ENCODE results near the gene SLC6A13.
"Not testable (repeated sequence)": the region's sequence is repeated elsewhere in the genome, so short reads cannot be mapped to it uniquely, and the experiment has no call there.

SLC6A13 gene

DNA sequence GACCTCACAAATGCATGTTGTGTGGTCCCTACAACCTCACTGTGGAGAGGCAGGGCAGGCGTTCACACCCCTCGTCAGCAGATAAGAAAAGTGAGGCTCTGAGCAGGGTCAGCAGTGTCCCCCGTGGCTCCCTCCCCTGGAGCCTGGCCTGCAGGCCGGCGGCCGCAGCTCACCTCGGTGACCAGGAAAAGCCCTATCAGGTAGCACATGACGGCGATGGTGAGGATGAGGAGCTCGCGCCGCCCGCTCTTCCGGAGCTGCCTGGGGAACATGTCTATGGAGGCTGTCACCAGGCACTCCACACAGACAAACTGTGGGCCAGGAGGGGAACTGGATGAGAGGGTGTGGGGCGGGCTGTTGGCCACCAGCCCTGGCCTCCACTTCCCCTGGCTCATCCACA lies 66.7 kb downstream of the SLC6A13 start:
- DNase-seq, result no peak

DNA sequence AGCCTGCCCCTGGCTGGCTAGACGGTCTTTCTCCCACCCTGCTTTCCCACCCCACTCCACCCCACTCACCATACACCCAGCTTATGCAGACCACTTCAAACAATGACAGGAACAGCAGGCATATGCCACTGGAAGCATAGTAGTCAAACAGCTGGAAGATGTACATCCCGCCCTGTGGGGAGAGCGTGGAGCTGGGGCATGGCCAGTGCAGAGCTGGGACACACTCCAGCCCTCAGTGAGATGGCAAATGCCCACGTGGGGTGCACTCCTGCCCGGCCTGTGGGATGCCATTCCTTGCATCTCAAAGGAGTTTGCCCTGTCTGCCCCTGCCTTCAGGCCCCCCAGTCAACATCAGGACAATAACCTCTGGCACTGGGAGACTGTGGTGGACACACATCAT lies 67.5 kb downstream of the SLC6A13 start:
- DNase-seq, result no peak

DNA sequence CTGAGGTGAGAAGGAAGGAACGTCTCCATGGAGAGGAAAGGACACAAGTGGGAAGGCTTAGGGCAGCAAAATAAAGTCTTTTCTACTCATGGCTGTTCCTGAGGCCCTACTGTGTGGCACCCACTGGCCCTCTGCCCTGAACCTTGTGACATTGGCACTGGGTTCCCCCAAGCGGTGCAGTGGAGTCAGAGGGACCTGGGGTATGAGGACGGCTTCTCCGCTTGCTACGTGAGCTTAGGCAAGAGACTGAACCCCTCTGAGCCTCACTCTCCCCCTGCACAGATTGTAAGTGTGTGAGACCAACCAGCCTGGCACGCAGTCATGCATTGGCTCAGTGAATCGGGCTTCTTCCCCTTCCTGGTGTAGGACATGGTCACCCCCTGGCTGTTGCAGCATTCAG lies 68.4 kb downstream of the SLC6A13 start:
- DNase-seq, result no peak

DNA sequence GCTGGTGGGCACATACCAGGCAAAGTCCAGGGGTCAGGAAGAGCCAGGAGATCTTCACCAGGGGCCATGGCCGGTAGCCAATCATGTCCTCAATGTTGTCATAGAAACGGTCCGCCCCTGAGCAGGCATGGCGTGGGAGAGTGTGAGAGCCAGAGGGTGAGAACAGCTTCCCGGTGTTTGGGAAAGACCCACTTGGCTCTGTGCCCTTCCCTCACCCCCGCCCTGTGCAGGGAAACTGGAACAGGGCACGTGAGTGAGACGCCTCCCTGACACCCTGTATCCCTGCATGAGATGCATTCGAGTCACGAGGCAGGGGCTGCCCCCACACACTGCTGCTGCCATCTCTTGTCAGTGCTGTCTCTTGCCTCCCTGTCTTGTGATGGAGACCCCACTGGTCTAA lies 69.4 kb downstream of the SLC6A13 start:
- no peak for DNase-seq

DNA sequence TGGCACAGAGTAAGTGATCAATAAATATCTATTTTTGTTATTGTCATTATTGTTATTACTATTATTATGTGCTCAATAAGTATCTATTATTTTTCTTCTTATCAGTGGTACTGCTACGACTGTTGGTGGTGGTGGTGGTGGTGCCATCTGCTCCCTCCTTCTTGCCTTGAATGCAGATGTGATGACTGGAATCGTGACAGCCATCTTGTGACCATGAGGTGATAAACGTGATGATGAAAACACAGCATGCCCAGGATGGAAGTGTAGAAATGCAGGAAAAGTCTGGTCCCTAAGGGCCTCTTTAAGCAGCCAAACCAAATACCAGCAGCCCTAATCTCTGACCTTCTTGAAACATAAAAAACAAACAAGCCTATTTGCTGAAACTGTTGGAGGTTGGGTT lies 71.1 kb downstream of the SLC6A13 start:
- DNase-seq, result no peak

DNA sequence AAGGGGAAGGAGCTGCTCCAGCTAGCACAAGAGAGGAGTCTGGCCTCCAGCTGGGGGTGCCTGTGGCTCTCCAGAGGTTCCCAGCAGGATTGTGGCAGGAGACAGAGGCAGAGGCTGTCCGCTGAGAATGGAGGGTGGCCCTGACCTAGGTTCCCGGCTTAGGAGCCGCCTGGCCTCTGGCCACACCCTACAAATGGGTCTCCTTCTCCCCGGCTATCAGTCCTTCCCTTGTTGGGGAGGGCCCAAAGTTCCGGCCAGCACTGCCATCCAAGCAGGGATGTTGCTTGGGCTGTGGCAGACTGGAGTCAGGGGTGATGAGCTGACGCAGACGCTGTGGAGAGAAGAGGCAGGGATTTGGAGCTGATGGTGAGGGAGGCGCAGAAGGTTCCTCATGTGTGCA lies 71.8 kb downstream of the SLC6A13 start:
- DNase-seq, result no peak

DNA sequence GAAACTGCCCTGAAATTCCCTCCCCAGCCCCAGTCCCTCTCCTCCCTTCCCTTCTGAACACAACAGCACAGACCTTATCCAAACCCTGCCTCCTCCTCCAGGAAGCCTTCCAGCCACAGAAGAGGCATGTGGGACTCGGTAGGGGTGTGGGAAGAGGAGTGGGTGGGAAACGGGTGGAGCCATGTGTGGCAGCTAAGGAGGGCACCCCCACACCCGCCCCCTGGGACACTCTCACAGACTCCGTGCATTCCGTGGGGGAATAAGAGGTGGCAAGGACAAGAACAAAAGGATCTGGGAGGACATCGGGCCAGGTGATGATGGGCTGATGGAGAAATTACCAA lies 73.0 kb downstream of the SLC6A13 start:
- DNase-seq, result no peak

DNA sequence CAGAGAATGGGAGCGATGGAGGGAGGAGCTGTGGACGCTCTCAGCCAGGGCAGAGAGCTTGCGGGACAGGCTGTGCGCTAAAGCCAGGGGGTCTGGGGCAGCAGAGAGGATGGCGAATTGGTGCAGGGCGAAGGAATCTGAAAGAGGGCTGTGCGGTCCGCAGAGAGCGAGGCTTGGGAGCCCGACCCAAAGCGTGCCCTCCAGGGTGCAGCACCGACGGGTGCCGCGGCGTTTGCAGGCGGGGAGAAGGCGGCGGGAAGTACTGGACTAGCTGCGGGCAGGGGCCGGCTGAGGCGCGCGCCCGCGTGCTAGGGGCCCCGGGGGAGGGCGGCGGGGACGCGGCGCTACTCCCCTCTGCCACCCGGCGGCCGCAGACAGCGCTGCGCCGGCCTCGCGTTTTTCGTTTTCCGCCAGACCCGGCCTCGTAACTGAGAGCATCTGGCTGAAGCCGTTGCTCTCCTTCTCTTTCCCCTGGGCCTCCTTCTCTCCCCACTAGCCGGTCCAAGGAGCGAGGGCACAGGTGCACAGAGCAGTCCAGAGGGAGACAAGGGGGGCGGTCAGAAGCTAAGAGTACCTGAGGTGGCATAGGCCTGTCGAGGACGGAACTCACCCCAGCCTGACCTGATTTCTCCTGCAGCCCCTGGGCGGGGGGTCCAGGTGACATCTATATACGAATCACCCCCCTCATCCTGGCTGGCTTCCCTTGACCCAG lies 73.6 kb downstream of the SLC6A13 start:
- peak; percentile 19 to 49 for DNase-seq

DNA sequence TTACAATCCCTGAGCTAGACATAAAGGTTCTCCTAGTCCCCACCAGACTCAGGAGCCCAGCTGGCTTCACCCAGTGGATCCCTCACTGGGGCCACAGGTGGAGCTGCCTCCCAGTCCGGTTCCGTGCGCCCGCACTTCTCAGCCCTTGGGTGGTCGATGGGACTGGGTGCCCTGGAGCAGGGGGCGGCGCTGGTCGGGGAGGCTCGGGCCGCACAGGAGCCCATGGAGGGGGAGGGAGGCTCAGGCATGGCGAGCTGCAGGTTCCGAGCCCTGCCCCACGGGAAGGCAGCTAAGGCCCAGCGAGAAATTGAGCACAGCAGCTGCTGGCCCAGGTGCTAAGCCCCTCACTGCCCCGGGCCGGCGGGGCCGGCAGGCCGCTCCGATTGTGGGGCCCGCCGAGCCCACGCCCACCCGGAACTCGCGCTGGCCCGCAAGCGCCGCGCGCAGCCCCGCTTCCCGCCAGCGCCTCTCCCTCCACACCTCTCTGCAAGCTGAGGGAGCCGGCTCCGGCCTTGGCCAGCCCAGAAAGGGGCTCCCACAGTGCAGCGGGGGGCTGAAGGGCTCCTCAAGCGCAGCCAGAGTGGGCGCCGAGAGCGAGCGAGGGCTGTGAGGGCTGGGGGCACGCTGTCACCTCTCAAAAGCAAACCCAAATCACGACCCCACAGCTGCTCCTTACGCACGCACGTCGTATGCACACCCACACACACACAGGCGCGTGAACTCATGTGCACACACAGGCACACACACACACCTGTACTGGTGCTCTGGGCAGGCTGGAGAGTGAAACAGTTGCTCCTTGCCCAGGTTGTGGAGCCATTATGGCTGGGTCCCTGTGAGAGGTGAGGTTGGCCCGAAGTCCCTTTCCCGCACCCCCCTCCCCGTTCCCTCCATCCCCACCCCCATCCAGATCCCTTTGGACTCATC lies 74.4 kb downstream of the SLC6A13 start:
- not testable (repeated sequence) for DNase-seq

DNA sequence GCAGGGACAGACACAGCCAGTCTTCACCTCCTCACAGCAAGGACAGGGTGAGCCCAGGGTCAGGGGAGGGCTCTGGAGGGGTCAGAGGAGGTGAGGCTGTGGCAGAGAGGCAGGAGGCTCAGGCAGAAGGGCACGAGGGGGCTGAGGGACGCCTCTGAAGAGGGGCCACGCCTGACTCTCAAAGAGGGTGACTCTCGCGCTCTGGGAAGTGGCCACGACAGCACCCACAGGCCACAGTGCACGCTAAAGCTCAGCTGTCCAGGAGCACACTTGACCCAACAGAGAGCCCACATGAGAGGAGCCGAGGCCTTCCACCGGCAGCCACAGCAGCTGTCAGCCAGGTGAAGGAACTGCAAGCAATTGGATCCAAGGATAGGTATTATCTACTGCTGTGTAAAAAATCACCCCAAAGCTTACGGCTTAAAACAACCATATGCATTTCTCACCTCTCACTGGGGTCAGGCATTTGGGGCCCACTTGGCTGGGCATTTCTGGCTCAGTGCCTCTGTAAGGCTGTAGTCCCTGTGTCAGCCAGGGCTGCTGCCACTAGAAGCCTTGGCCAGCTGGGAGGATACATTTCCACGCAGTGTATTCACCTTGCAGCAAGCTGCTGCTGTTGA lies 76.5 kb downstream of the SLC6A13 start:
- no peak for DNase-seq

DNA sequence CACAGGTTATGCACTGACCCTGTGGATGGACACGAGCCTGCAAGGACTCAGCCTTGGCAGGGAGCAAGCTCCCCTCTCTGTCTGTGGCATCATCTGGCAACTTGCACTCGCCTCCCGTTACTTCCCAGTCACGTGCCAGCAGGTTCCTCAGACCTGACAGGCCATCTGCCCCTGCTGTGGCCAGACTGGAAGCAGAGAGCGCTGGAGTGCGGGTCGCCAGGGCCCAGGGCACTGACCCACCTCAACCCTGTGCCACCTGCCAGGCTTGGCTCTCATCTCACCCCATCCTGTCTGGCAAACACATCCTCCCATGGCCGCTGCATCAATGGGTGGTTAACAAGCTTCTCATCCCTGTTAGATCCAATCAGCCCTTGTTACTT lies 77.1 kb downstream of the SLC6A13 start:
- DNase-seq, result no peak

DNA sequence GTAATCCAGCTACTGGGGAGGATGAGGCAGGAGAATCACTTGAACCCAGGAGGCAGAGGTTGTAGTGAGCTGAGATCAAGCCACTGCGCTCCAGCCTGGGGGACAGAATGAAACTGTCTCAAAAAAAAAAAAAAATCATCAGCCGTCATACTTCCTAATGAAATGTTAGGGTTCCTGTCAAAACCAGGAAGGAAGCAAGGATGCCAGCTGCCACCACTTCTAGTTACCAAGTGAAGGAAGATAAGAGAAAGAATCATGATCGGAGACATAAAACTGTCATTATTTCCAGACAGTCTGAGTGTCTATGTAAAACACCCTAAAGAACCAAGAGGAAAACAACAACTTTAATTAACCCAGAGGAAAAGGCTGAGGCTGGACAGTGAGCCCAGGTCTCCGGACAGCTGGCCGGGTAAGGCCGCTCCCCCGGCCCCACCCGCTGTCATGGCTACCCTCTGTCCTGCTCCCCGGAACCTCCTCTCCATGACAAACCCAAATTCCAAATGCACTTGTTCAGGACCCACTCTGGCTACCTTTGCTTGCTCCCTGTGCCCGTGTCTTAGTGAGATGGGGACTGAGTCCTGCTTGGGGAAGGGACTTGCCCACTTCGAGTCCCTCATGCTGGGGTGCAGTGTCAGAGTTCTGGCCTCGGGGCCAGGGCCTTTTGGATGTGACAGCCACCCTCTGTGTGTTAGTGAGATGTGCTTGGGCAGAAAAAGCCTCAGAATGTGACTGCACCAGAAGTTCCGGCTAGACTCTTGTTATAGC lies 77.6 kb downstream of the SLC6A13 start:
- no peak for DNase-seq

DNA sequence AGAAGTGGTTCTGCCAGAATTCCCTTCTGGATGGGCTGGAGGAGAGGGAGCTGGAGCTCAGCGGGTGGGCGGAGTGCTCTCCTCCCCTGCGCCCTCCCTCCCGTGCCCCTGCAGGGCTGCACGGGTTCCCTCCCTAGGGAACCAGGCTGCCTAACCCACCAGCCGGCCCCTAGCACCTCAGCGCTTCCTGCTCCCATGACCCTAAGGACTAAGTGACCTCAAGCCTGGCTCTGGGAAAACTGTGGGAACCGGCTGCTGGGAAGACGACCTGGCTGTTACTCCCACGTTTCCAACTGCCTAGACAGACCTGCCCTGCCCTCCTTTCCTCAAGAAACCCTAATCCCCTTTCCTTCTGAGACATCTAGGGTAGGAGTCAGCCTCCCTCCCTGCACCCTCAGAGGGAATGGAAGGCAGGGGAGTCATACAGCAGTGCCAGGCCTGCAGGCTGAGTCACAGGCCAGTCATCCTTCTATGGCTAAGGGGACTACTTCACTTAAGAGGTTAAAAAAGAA lies 80.2 kb downstream of the SLC6A13 start:
- DNase-seq, result no peak

DNA sequence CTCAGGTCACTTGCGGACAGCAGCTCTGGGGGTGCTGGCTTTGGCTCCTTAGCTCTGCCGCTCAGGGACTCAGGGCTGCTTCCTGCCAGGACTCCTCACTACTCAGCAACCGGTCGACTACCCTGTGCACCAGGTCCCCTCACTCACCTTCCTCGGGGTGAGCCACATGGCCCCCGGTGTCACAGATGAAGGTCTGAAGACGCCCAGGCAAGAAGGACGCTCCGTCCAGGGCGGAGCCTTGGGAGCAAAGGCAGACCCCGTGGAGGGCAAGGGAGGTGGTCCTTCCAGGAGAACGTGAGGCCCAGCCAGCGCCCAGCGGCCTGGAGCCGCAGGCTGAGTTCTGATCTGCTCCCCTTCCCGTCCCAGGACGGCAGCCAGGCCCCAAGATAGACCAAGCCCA lies 80.7 kb downstream of the SLC6A13 start:
- no peak for DNase-seq

DNA sequence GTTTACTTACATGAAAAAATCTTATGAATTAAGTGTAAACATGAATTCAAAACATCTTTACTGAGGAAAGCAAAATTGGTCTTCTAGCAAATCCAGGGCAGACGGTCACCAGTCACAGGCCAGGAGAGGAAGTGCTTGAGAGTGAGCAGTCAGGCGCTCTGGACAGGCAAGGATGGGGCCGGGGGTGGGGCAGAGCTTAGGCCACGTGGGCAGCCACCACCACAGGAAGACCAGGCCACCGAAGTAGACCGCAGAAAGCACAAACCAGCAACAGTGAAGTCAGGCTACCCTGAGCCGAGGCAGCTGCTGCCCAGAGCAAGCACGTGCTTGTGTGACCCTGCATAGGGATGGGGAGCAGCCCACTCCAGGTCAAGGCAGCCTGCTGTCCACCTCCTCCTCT lies 82.2 kb downstream of the SLC6A13 start:
- DNase-seq, result no peak

DNA sequence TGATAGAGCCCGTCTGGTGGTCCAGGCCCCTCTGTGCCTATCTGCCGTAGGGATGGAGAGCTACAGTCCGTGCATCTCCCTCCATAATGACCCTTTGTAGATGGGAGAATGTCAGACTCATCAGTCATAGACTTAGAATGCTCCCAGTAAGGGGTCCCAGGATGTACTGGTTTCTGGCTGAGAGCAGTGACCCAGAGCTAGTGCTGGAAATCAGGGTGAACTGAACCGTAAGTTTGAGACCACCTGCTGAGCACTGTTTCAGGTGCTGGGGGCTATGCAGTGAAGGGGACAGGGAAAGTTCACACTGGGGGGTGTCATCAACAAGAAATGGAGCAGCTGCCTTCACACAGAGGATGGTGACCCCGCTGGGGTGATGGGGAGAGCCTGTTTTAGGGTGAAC lies 82.8 kb downstream of the SLC6A13 start:
- no peak for DNase-seq

DNA sequence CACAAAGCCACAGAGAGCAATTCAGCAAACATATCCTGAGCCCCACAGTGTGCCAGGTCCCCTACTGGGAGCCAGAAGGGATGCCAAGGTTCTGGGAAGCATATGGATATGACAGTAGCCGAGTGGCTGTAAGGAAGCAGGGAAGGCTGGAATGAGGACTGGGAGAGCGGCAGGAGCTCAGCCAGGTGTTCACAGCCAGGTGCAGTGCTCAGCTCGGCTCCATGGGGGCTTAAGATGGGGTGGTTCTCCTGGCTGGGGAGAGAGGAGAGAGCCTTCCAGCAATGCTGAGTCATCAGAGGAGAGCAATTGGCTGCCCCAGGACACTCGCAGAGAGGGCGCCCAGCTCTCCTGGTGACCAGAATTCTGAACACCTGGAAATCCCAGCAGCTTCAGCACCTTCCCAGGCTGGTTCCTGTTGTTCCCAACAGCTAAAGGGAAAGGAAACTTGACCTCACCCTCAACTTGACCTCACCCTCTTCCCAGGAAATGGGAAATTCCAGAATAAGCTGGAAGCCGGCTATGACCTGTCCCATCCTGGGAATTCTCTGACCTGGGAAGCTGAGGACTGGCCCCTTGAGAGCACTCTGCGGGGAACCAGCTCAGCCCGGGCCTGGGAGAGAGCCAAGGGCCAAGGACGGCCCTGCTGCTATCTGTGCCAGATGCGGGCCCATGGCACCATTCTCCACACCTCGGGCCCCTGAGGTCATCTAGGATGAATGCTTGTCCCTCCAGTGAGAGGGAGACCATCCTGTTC lies 83.3 kb downstream of the SLC6A13 start:
- DNase-seq, result no peak

DNA sequence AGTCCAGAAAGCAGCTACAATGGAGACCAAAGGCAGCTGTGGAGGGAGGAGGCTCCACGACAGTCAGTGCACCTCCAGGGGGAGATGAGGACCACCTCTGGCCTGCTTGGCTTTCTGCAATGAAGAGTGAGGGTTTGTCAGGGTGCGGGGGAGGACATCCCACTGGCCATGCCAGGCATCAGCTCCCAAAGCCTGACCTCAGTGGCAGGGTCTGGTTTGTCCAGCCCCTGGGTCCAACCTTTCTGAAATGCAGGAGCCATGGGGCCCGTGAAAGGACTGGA lies 83.9 kb downstream of the SLC6A13 start:
- DNase-seq, result no peak

DNA sequence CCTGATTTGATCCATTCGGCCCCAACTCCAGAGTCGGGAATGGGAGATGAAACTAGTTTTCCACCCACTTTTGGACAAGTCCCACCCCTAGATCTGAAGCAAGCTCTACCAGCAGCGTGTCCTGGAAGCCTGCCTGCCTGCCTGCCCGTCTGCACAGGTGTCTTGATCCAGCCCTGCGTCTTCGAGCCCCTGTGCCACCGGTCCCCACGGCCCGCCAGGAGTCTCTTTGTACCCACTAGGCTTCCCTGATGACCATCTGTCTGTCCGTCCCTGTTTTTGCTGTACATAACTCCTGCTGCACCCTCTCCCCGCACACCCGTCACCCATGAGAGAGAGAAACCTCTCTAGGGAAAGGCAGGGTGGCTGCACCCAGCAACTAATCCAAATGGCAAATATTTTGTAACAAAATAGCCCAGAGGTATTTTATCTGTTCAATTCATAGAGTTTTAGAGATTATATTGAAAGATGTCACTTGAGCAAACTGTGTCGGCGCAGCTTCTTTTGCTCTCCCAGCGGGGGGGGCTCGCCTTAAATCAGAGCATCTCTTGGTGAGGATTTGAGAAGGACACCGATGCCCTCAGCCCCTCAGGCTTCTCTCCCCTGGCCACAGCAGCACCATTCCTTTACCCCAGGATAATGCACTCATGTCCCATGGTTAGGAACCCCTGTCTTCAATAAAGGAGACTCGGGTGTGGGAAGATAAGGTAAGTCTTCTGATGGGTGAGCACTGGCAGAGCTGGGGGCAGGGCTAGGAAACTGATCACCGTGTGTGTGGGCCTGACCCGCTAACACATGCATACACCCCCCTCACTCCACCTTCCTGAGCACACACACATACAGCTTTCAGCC lies 84.4 kb downstream of the SLC6A13 start:
- DNase-seq, result no peak

DNA sequence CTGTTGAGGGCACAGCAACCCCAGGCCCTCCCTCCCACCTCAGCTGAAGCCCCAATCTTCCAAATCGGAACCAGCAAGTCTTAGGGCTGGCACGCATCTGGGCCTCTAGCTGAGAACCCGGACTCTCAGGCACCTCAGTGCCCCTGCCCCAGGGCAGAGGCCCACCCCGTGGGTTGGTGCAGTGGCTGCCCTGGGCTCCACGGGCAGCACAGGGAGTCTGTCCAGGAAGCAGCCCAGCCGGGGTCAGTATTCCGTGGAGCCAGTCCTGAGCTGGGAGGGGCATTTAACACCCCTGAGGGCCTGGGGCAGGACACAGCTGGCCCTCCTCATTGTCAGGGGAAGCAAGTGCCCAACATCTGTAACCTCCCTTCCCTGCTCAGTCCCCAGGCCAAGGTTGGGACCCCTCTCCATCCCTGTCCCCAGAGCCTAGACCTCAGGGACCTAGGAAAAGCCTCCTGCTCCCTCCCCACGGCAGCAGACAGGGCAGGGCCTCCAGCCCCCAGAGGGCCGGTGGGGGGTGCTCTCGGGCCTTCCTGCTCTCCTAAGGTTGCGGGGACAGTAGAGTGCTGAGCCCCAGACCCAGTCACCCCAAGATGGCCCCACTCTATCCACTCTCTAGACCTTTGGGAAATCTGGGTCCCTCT lies 85.2 kb downstream of the SLC6A13 start:
- DNase-seq, result no peak

Data from stimulated activated CD4-positive, alpha-beta T cell treated with anti-CD3 and anti-CD28 coated beads, Interleukin-2, amount 100 ng/mL, for 48 hours (primary cell).